HG03354 (cell line): ENCODE data around the gene CCDC54.

Source experiments
- ATAC-seq: cut with Tn5 transposase; IDR thresholded peaks from one replicate; pipeline ENCODE4 v1.9.1; 2021; ENCODE audit warnings: mild to moderate bottlenecking; ENCODE audit not compliant: unreplicated experiment, poor library complexity, severe bottlenecking

CCDC54 gene

DNA sequence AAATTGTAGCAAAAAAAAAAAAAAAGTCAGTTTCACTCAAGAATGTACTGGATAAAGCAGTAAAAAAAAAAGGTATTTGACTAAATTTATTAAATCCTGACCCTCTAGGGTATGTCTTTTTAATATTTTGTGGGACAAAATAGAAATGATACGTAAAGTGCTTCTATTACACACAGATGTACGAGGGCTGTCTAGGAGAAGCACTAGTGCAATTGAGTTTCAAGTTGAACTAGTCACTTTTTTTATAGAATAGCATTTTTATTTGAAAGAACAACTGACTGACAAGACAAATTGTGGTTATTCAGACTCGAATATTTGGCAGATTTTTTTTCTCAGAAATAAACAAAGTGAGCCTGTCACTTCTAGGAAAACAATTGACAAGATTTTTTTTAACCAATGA lies 49.0 kb downstream of the CCDC54 start:
- ATAC-seq: no peak
